DMS114 treated with DMSO at 0.1 percent for 48 hours (cell line): ENCODE results near the gene C10orf53.
"Not testable (repeated sequence)": the region's sequence is repeated elsewhere in the genome, so short reads cannot be mapped to it uniquely, and the experiment has no call there.

Source experiments
- DNase-seq: peaks from one replicate; lab custom pipeline; 2025; ENCODE audit not compliant: unreplicated experiment; lab: John Stamatoyannopoulos, UW

C10orf53 gene

DNA sequence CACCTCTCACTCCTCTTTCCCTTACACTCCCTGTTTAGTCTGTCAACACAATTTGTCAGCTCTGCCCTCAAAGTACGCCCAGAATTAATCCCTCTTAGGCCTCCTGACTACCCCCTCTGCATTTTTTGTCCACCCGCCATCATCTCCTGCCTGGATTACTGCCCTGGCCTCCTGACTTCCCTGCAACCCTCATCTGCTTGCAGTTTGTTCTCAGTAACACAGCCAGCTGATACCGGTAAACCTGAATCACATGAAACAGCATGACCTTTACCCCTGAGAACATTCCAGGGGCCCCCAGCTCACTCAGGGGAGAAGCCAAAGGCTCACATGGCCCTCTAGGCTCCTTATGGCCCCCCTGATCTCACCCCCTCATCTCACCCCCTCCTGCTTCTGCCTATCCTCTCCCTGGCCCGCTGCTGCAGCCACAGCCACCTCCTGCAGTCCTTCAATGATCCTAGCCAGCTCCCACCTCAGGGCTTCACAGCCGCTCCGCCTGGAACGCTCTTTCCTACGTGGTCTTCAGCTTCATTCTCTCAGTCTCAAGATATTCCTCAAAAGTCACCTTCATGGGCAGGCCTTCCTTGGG, 8.9 kb downstream of the C10orf53 start:
- DNase-seq, result no peak

- DNase-seq, result no peak
Observed at GRCh38 chr10:49688920-49689319, 9.5 kb downstream of the C10orf53 start.

DNA sequence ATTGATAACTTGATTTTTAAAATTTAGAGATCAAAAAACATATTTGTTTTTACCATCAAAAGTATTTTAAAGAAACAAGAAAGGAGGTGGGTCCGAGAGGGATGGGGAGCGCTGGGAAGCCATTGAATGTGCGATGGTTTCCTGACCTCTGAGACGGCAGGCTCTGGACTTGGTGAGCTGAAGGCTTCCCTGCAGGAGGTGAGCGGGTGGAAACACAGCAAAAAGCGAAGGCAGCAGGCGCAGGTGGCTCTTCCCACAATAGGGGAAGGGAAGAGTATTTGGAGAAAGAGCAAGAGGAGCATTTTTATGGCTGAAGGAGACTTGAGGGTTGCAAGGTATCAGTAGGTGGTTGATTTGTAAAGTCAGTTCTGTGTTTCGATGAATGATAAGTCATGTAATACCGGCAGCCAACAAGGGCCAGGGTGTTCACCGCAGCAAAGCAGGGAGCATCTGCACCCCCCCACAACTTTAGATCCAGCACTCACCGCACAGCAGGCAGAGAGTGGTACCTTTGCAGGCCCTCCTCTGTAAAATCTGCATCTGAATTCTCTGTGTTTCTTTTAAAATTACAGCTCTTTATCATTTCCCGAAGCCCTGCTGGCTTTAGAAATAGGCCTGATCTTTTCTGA, 10.5 kb downstream of the C10orf53 start:
- no peak for DNase-seq

- no peak for DNase-seq
Observed at GRCh38 chr10:49690698-49691356, 11.4 kb downstream of the C10orf53 start.

- DNase-seq, result no peak
Observed at GRCh38 chr10:49691588-49691987, 12.1 kb downstream of the C10orf53 start.

GRCh38 chr10:49694466-49694865, 15.0 kb downstream of the C10orf53 start:
- no peak for DNase-seq

- DNase-seq, result no peak
Observed at GRCh38 chr10:49696311-49696710, 16.9 kb downstream of the C10orf53 start.

- DNase-seq, result no peak
Observed at GRCh38 chr10:49698679-49699078, 19.2 kb downstream of the C10orf53 start.

GRCh38 chr10:49700211-49700610, 20.8 kb downstream of the C10orf53 start:
- DNase-seq, result no peak

DNA sequence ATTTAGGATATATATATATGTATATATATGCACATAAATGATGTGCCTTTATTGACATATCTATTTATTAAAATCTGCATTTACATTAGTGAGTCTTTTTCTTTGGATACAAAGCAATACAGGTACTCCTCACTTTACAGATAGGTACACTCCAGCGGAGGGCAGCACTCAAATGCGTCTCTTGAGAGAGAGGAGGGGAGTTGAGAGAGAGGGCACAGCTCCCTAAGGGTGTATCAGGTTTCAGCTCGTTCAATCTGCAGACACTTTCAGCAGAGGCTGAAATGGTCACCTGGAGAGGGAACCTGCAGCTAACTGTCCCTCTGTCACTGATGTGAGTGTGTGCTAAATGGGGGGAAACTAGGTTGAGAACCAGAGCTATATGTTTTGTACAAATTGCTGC, 21.5 kb downstream of the C10orf53 start:
- no peak for DNase-seq

DNA sequence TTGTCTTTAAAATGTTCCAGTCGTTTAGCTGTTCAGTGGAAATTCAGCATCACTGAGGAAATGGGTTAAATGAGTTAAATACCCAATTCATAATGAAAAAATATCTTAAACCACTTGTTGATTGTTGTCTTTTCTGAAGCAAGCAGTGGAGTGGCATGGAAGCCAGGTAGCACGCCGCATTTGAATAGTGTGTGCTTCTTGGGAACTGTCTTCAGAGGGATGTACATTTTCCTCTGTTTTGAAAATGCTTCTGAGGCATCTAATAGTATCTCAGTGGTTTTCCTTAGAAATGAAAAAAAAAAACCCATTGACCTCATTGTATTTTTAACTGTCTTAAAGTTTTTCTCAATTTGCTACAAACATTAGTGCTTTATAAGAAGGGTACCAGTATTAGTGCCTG, 28.1 kb downstream of the C10orf53 start:
- DNase-seq, result no peak

- DNase-seq, result no peak
Observed at GRCh38 chr10:49709934-49710333, 30.5 kb downstream of the C10orf53 start.

DNA sequence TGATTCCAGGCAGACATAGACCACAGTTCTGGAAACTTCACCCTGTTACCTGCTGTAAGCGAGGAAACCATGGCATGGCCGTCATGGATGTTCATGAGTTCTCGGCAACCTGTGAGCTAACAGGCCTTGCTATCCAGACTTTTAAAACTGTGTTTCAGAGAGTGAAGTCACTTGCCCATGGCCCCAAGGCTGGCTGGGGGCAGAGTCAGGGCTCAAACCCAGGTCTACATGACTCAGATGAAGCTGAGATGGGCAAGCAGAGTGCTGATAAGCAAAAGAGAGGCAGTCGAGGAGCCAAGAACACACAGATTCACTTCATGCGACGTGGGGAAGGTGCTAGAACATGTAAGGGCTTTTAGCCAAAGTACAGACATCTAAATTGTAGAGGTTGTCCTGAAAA, 31.5 kb downstream of the C10orf53 start:
- no peak for DNase-seq

GRCh38 chr10:49711481-49711880, 32.0 kb downstream of the C10orf53 start:
- DNase-seq, result no peak

- no peak for DNase-seq
Observed at GRCh38 chr10:49713266-49713665, 33.8 kb downstream of the C10orf53 start.

GRCh38 chr10:49715157-49715556, 35.7 kb downstream of the C10orf53 start:
- DNase-seq, result not testable (repeated sequence)

GRCh38 chr10:49726593-49726992, 47.1 kb downstream of the C10orf53 start:
- no peak for DNase-seq

- no peak for DNase-seq
Observed at GRCh38 chr10:49733866-49734265, 54.4 kb downstream of the C10orf53 start.

- no peak for DNase-seq
Observed at GRCh38 chr10:49734676-49735075, 55.2 kb downstream of the C10orf53 start.

DNA sequence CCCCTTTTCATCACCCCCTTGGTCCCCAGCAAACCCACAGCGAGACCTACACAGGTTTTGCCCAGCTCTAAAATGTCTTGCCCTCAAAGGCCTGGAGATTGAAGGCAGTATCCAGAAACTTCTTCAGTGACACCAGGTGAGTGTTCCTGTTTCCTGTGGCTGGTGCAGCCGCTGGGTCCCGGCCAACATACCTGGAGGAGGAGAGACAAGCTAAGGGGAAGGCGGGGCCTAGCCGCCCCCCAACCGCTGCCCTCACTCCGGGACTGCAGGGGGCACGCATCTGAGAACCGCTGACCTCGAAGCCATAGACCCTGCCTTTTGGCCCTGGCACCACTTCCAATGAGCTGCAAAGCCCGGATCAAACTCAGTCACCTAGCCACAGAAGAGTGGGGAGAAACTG, 55.7 kb downstream of the C10orf53 start:
- no peak for DNase-seq

- no peak for DNase-seq
Observed at GRCh38 chr10:49735848-49736563, 56.6 kb downstream of the C10orf53 start.

- DNase-seq, result no peak
Observed at GRCh38 chr10:49736564-49737113, 57.2 kb downstream of the C10orf53 start.
